SK-N-SH (cell line): Measurements from ENCODE around the gene DHRS9. TPM values are rescaled to one million over a fixed set of nuclear protein-coding genes. Genes with fewer than 3 reads are reported as not detected.

Experiments
- CTCF ChIA-PET: fragments of 300-600, 350-600 bp; formaldehyde crosslinking; extraction: SDS; loops from one replicate; lab custom pipeline; 2021; lab: Yijun Ruan, JAX
- POLR2A ChIA-PET: fragments of 350-600 bp; sonication (Branson Sonifier 250); formaldehyde crosslinking; extraction: SDS; loops from one replicate; lab custom pipeline; 2020; ENCODE audit warnings: antibody characterized with exemption, inconsistent platforms; lab: Yijun Ruan, JAX
- DNase-seq: peaks from one replicate; pipeline ENCODE4 v3.0.0; 2012
- H2AFZ ChIP-seq: fragments of 200-600 bp; sonication (generic); 2 replicates; pipeline ENCODE4 v1.8.1; 2016; ENCODE audit warnings: antibody characterized with exemption, mild to moderate bottlenecking, low read depth
- H3F3A ChIP-seq: fragments of 200-600 bp; sonication (generic); replicated peaks from 2 replicates; pipeline ENCODE3; 2016; ENCODE audit warnings: antibody characterized with exemption, mild to moderate bottlenecking; ENCODE audit not compliant: insufficient read depth
- H3K27ac ChIP-seq, 2 experiments: fragments of 200-500 bp in 1 of 2; fragments of 200-600 bp in 1 of 2; sonication (Bioruptor generic) in 1 of 2; sonication (generic), shearing (Covaris generic) in 1 of 2; 2 replicates each; pipeline versions ENCODE4 v1.5.1 to v1.6.1; 2014 to 2016; ENCODE audit warnings: low read depth in 2 of 2, inconsistent platforms in 1 of 2, low read length in 1 of 2, mild to moderate bottlenecking in 1 of 2, mixed read lengths in 1 of 2
- H3K27me3 ChIP-seq: fragments of 200-600 bp; sonication (generic), shearing (Covaris generic); 2 replicates; pipeline ENCODE4 v1.6.1; 2016; ENCODE audit warnings: mixed run types; ENCODE audit not compliant: insufficient read depth
- H3K36me3 ChIP-seq, 2 experiments: fragments of 200-500 bp in 1 of 2; fragments of 200-600 bp in 1 of 2; sonication (Bioruptor generic) in 1 of 2; sonication (generic) in 1 of 2; replicated peaks in 1 of 2; 2 replicates each; pipeline versions ENCODE3 to v1.5.1; 2014 to 2016; ENCODE audit warnings: low read length in 1 of 2, mild to moderate bottlenecking in 1 of 2; ENCODE audit not compliant: insufficient read depth in 2 of 2, control insufficient read depth in 1 of 2
- H3K4me1 ChIP-seq, 2 experiments: fragments of 200-500 bp in 1 of 2; fragments of 200-600 bp in 1 of 2; sonication (Bioruptor generic) in 1 of 2; sonication (generic), shearing (Covaris generic) in 1 of 2; 2 replicates each; pipeline versions ENCODE4 v1.5.1 to v1.6.1; 2014 to 2016; ENCODE audit warnings: low read depth in 1 of 2, low read length in 1 of 2, mixed run types in 1 of 2; ENCODE audit not compliant: insufficient read depth in 2 of 2, control insufficient read depth in 1 of 2
- H3K4me2 ChIP-seq: fragments of 200-600 bp; sonication (generic), shearing (Covaris generic); 2 replicates; pipeline ENCODE4 v1.6.1; 2017; ENCODE audit warnings: mixed run types
- H3K4me3 ChIP-seq, 2 experiments: fragments of 200-500 bp in 1 of 2; fragments of 200-600 bp in 1 of 2; sonication (Bioruptor generic) in 1 of 2; sonication (generic), shearing (Covaris generic) in 1 of 2; 2 replicates each; pipeline versions ENCODE4 v1.5.1 to v1.8.1; 2014 to 2016; ENCODE audit warnings: low read depth in 2 of 2, inconsistent platforms in 1 of 2, low read length in 1 of 2, mild to moderate bottlenecking in 1 of 2, mixed read lengths in 1 of 2, moderate library complexity in 1 of 2
- H3K79me2 ChIP-seq: fragments of 200-600 bp; sonication (generic); 2 replicates; pipeline ENCODE4 v1.8.1; 2017; ENCODE audit warnings: mild to moderate bottlenecking; ENCODE audit not compliant: insufficient read depth
- H3K9ac ChIP-seq: fragments of 200-600 bp; sonication (generic); 2 replicates; pipeline ENCODE4 v1.6.1; 2017; ENCODE audit warnings: mixed run types
- H3K9me2 ChIP-seq: fragments of 200-600 bp; sonication (generic); 2 replicates; pipeline ENCODE4 v1.6.1; 2017; ENCODE audit warnings: mixed run types
- H3K9me3 ChIP-seq: fragments of 200-600 bp; sonication (generic); 2 replicates; pipeline ENCODE4 v1.6.1; 2017; ENCODE audit warnings: mixed run types, mild to moderate bottlenecking, moderate library complexity
- H4K20me1 ChIP-seq: fragments of 200-600 bp; sonication (generic); 2 replicates; pipeline ENCODE4 v1.6.1; 2017; ENCODE audit warnings: mild to moderate bottlenecking, mixed run types; ENCODE audit not compliant: insufficient read depth
- CHD2 ChIP-seq: fragments of 150-350 bp; IDR thresholded peaks from 2 replicates; pipeline ENCODE4 v1.6.1; 2018; ENCODE audit warnings: low read length; ENCODE audit not compliant: partially characterized antibody
- CTCF ChIP-seq: fragments of 200-600 bp; sonication (generic); IDR thresholded peaks from 2 replicates; pipeline ENCODE4 v1.6.1; 2017; ENCODE audit warnings: antibody characterized with exemption, mild to moderate bottlenecking, moderate library complexity
- ELF1 ChIP-seq: IDR thresholded peaks from 2 replicates; pipeline ENCODE4 v1.4.0; 2012
- EP300 ChIP-seq, 2 experiments: IDR thresholded peaks; 2 replicates each; pipeline versions ENCODE4 v1.4.0 to v1.6.1; 2012; ENCODE audit warnings: borderline replicate concordance in 1 of 2, low read depth in 1 of 2, low read length in 1 of 2
- FOSL2 ChIP-seq: IDR thresholded peaks from 2 replicates; pipeline ENCODE4 v1.4.0; 2012; ENCODE audit warnings: low read depth, mild to moderate bottlenecking, moderate library complexity, borderline replicate concordance
- FOXM1 ChIP-seq: IDR thresholded peaks from 2 replicates; pipeline ENCODE4 v1.4.0; 2012; ENCODE audit warnings: low read depth, mild to moderate bottlenecking
- GATA2 ChIP-seq: sonication (generic); formaldehyde crosslinking; IDR thresholded peaks from 2 replicates; pipeline ENCODE4 v1.5.0; 2020; ENCODE audit warnings: mild to moderate bottlenecking, missing genetic modification reagents
- MAX ChIP-seq: IDR thresholded peaks from 2 replicates; pipeline ENCODE4 v1.4.0; 2012; ENCODE audit warnings: low read depth
- MXI1 ChIP-seq: IDR thresholded peaks from 2 replicates; pipeline ENCODE4 v1.6.1; 2012; ENCODE audit warnings: mild to moderate bottlenecking, low read depth, low read length, improper control_type of control experiment
- NRF1 ChIP-seq: IDR thresholded peaks from 2 replicates; pipeline ENCODE4 v1.6.1; 2012; ENCODE audit warnings: low read depth, mild to moderate bottlenecking, low read length
- PBX3 ChIP-seq: IDR thresholded peaks from 2 replicates; pipeline ENCODE4; 2012
- RAD21 ChIP-seq: IDR thresholded peaks from 2 replicates; pipeline ENCODE4 v1.6.1; 2012; ENCODE audit warnings: mild to moderate bottlenecking, low read length
- RCOR1 ChIP-seq: fragments of 150-350 bp; IDR thresholded peaks from 2 replicates; pipeline ENCODE4 v1.6.1; 2017; ENCODE audit warnings: antibody characterized with exemption, low read length
- RXRA ChIP-seq: IDR thresholded peaks from 2 replicates; pipeline ENCODE4 v1.4.0; 2012; ENCODE audit warnings: low read depth, mild to moderate bottlenecking, borderline replicate concordance
- TCF12 ChIP-seq: IDR thresholded peaks from 2 replicates; pipeline ENCODE4 v1.4.0; 2012
- TEAD4 ChIP-seq: IDR thresholded peaks from 2 replicates; pipeline ENCODE4 v1.4.0; 2012; ENCODE audit warnings: mild to moderate bottlenecking, borderline replicate concordance; ENCODE audit not compliant: insufficient read depth
- USF1 ChIP-seq: IDR thresholded peaks from 2 replicates; pipeline ENCODE4 v1.4.0; 2012; ENCODE audit warnings: low read depth, borderline replicate concordance
- YY1 ChIP-seq: IDR thresholded peaks from 2 replicates; pipeline ENCODE4 v1.4.0; 2012; ENCODE audit warnings: low read depth, mild to moderate bottlenecking
- WGBS: methylation state at CpG from one replicate; pipeline ENCODE4 v1.1.6; 2017; ENCODE audit warnings: low lambda C conversion rate; 5-methylcytosine and 5-hydroxymethylcytosine counted together
- polyA plus RNA-seq, 3 experiments: library from polyadenylated mRNA; depleted of rRNA; stranded (reverse); fragments of >200 nt; gene quantifications; 2 replicates each; pipeline ENCODE4 v1.2.3, GENCODE V29; 2012

DHRS9 gene
- polyA plus RNA-seq, 1 of the 3 experiments (the other 2 are of a cell fraction) = not detected

GRCh38 chr2:169139145-169139544, 69.8 kb downstream of the DHRS9 start (continued):
- TF ChIP-seq CTCF (no peak), PBX3 (no peak), FOXM1 (no peak), CHD2 (no peak), RCOR1 (no peak), TEAD4 (no peak), FOSL2 (no peak), MXI1 (no peak), RAD21 (no peak), EP300 (IDR thresholded peaks at IDR 0.05; ENCODE audit: borderline replicate concordance in 1 of 2, low read depth in 1 of 2, low read length in 1 of 2) (no peak), MAX (no peak)

GRCh38 chr2:169139993-169140767, 70.8 kb downstream of the DHRS9 start:
- H3K27me3 ChIP-seq = no peaks in the 10 kb centered on the region
- H3K9me2 ChIP-seq = no peaks in the 10 kb centered on the region
- H3F3A ChIP-seq = no peaks in the 10 kb centered on the region
- H3K79me2 ChIP-seq = no peaks in the 10 kb centered on the region
- no peak for DNase-seq
- no peaks in the 10 kb centered on the region for H3K9me3 ChIP-seq
- POLR2A ChIA-PET = no interaction called here
- H3K4me3 ChIP-seq = no peak overlapping the region
- CTCF ChIA-PET = interaction anchor here (1.0 to 8.4 kb wide), 11 partner anchors 8 to 180 kb away, joined by 3 to 94 read pairs (median 10); no protein-coding TSS in a partner anchor
- WGBS = 50% methylated on average over 8 of the region's 8 CpGs
- TF ChIP-seq RXRA (no peak), ELF1 (no peak), NRF1 (no peak), CHD2 (no peak), USF1 (no peak), FOXM1 (no peak), RCOR1 (no peak), GATA2 (CRISPR knock-in tag) (no peak), TCF12 (no peak), YY1 (no peak)
- no peak overlapping the region for H3K9ac ChIP-seq
- H3K4me2 ChIP-seq = no peak overlapping the region
- no peak overlapping the region for H2AFZ ChIP-seq
- no peaks in the 10 kb centered on the region for H3K36me3 ChIP-seq
- no peaks in the 10 kb centered on the region for H3K4me1 ChIP-seq
- no peak overlapping the region for H3K27ac ChIP-seq
- H4K20me1 ChIP-seq = no peaks in the 10 kb centered on the region
